ENCODE results near the gene NT5C3B.
"Not testable (repeated sequence)": the region's sequence is repeated elsewhere in the genome, so short reads cannot be mapped to it uniquely, and the experiment has no call there.

The NT5C3B gene

DNA sequence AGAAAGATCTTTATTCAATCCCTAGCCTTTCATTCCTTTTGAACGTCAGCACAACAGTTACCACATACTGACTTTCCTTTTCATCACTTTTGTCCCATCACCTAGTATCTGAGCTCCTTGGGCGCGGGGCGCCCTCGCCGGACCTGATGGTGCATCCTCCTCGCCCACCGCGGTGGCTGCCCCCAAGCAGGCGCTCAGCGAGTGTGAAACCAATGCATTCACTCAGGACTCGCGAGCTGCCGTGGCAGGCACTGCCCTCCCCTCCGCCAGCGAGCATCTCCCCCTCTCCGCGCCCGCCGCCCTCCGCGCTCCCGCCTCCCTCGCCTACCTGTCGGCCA is 28.4 kb upstream of the NT5C3B start:
- peak overlapping the region; percentile 93 for H3K4me3 ChIP-seq (ENCODE audit: low read depth, low read length, poor library complexity, severe bottlenecking)
- H3K4me1 ChIP-seq (ENCODE audit: insufficient read depth, low read length, severe bottlenecking), result peaks cover 27% of the 10 kb centered on the region
- H3K9me2 ChIP-seq (ENCODE audit: low read depth, low read length), result no peaks in the 10 kb centered on the region
- peaks cover 4% of the 10 kb centered on the region; the same call in 1 of the 2 replicates for H4K20me1 ChIP-seq (ENCODE audit: insufficient read depth, low read length)
- H3K27ac ChIP-seq (ENCODE audit: low read depth, low read length, poor library complexity, severe bottlenecking), result peak overlapping the region; percentile 69
- H2AFZ ChIP-seq (ENCODE audit: low read length), result no peak overlapping the region
- TF ChIP-seq, protein P1, sequence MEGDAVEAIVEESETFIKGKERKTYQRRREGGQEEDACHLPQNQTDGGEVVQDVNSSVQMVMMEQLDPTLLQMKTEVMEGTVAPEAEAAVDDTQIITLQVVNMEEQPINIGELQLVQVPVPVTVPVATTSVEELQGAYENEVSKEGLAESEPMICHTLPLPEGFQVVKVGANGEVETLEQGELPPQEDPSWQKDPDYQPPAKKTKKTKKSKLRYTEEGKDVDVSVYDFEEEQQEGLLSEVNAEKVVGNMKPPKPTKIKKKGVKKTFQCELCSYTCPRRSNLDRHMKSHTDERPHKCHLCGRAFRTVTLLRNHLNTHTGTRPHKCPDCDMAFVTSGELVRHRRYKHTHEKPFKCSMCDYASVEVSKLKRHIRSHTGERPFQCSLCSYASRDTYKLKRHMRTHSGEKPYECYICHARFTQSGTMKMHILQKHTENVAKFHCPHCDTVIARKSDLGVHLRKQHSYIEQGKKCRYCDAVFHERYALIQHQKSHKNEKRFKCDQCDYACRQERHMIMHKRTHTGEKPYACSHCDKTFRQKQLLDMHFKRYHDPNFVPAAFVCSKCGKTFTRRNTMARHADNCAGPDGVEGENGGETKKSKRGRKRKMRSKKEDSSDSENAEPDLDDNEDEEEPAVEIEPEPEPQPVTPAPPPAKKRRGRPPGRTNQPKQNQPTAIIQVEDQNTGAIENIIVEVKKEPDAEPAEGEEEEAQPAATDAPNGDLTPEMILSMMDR (IDR thresholded peaks at IDR 0.05; ENCODE audit: low read length), result peak; percentile 6; the same call in 1 of the 2 replicates
- no peak for TF ChIP-seq EZH2 (IDR thresholded peaks at IDR 0.05; ENCODE audit: borderline replicate concordance, low read length)
- H3K4me2 ChIP-seq (ENCODE audit: low read length), result peak overlapping the region; percentile 99
- peaks cover 50% of the 10 kb centered on the region for H3K79me2 ChIP-seq (ENCODE audit: insufficient read depth, low read length)
- peak overlapping the region; percentile 94 for H3K9ac ChIP-seq (ENCODE audit: low read length)
- no peaks in the 10 kb centered on the region; the same call in 1 of the 2 replicates for H3F3A ChIP-seq (ENCODE audit: insufficient read depth, low read length)
- H3K27me3 ChIP-seq (ENCODE audit: insufficient read depth, low read length), result no peaks in the 10 kb centered on the region
- no peaks in the 10 kb centered on the region for H3K9me3 ChIP-seq (ENCODE audit: low read length)
- H3K36me3 ChIP-seq (ENCODE audit: insufficient read depth, low read length), result peaks cover 25% of the 10 kb centered on the region

DNA sequence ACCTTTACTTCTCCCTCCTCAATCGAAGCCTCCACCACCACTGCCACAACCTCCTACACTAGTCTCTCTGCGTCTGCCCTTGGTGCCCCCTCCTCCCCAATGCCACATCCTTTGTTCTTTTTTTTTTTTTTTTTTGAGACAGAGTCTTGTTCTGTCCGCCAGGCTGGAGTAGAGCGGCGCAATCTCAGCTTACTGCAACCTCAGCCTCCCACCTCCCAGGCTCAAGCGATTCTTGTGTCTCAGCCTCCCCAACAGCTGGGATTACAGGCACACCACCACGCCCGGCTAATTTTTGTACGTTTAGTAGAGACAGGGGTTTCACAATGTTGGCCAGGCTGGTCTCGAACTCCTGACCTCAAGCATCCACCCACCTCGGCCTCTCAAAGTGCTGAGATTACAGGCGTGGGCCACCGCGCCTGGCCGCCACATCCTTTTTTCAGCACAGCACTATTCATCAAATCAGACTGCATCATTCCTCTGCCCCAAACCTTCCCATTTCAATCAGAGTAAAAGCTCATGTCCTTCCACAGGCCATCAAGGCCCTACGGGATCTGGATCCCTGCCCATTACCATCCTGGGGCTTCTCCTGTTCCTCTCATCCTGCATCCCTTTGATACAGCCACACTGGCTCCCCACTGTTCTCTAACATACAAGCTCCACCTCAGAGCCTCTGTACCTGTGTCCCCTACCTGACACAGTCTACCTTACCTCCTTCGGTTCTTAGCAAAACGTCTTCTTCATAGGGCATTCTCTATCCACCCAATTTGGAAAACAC is 27.2 kb upstream of the NT5C3B start:
- H3K27me3 ChIP-seq (ENCODE audit: insufficient read depth, low read length), result no peaks in the 10 kb centered on the region
- peak overlapping the region; percentile 99 for H3K4me2 ChIP-seq (ENCODE audit: low read length)
- H4K20me1 ChIP-seq (ENCODE audit: insufficient read depth, low read length), result peaks cover 4% of the 10 kb centered on the region; the same call in 1 of the 2 replicates
- no peaks in the 10 kb centered on the region; the same call in 1 of the 2 replicates for H3F3A ChIP-seq (ENCODE audit: insufficient read depth, low read length)
- no peak overlapping the region for H3K27ac ChIP-seq (ENCODE audit: low read depth, low read length, poor library complexity, severe bottlenecking)
- no peak for TF ChIP-seq EZH2 (IDR thresholded peaks at IDR 0.05; ENCODE audit: borderline replicate concordance, low read length)
- TF ChIP-seq, protein P1 (IDR thresholded peaks at IDR 0.05; ENCODE audit: low read length), result no peak
- H3K36me3 ChIP-seq (ENCODE audit: insufficient read depth, low read length), result peaks cover 15% of the 10 kb centered on the region
- H3K9me2 ChIP-seq (ENCODE audit: low read depth, low read length), result no peaks in the 10 kb centered on the region
- H3K9ac ChIP-seq (ENCODE audit: low read length), result peak overlapping the region; percentile 94
- H3K4me3 ChIP-seq (ENCODE audit: low read depth, low read length, poor library complexity, severe bottlenecking), result peak overlapping the region; percentile 93
- peaks cover 57% of the 10 kb centered on the region for H3K79me2 ChIP-seq (ENCODE audit: insufficient read depth, low read length)
- H3K9me3 ChIP-seq (ENCODE audit: low read length), result no peaks in the 10 kb centered on the region
- H3K4me1 ChIP-seq (ENCODE audit: insufficient read depth, low read length, severe bottlenecking), result peaks cover 27% of the 10 kb centered on the region
- H2AFZ ChIP-seq (ENCODE audit: low read length), result no peak overlapping the region

DNA sequence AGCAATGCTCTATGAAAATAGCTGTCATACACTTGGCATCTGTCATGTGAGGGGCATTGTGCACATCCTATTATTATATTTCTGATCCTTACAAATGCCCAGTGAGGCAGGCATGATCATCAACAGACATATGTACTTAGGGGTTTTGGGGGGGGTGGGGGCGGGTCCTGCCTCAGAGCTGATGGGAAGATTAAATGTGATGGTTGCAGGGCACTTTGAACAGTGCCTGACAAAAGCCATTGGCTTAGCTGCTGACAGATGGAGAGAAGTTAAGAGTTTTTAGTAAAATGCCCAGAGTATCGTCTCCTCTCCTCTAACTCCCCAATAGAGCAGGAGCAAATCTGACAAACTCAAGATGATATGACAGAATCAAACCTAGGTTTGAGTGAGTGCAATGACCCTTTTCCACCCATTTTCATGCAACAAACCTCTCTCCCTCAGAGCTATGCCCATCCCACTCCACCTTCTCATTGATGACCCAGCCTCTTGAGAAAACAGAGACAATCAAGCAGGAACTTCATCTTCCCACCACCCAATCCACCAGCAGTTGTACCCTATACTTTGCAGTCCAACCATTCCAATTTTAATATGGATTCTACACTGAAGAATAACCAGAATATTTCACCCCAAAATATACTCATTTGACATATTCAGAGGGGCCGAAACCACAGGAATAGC is 24.4 kb upstream of the NT5C3B start:
- H3K4me2 ChIP-seq (ENCODE audit: low read length), result no peak overlapping the region
- peaks cover 68% of the 10 kb centered on the region for H3K79me2 ChIP-seq (ENCODE audit: insufficient read depth, low read length)
- no peak overlapping the region for H2AFZ ChIP-seq (ENCODE audit: low read length)
- no peaks in the 10 kb centered on the region for H3K36me3 ChIP-seq (ENCODE audit: insufficient read depth, low read length)
- TF ChIP-seq EZH2 (IDR thresholded peaks at IDR 0.05; ENCODE audit: borderline replicate concordance, low read length), result no peak
- TF ChIP-seq, protein P1 (IDR thresholded peaks at IDR 0.05; ENCODE audit: low read length), result no peak
- H3K9me2 ChIP-seq (ENCODE audit: low read depth, low read length), result no peaks in the 10 kb centered on the region
- H3F3A ChIP-seq (ENCODE audit: insufficient read depth, low read length), result no peaks in the 10 kb centered on the region
- no peak overlapping the region for H3K4me3 ChIP-seq (ENCODE audit: low read depth, low read length, poor library complexity, severe bottlenecking)
- H3K27me3 ChIP-seq (ENCODE audit: insufficient read depth, low read length), result no peaks in the 10 kb centered on the region
- H3K27ac ChIP-seq (ENCODE audit: low read depth, low read length, poor library complexity, severe bottlenecking), result no peak overlapping the region
- no peaks in the 10 kb centered on the region for H3K9me3 ChIP-seq (ENCODE audit: low read length)
- H3K4me1 ChIP-seq (ENCODE audit: insufficient read depth, low read length, severe bottlenecking), result peaks cover 25% of the 10 kb centered on the region
- peaks cover 4% of the 10 kb centered on the region; the same call in 1 of the 2 replicates for H4K20me1 ChIP-seq (ENCODE audit: insufficient read depth, low read length)
- H3K9ac ChIP-seq (ENCODE audit: low read length), result no peak overlapping the region

DNA sequence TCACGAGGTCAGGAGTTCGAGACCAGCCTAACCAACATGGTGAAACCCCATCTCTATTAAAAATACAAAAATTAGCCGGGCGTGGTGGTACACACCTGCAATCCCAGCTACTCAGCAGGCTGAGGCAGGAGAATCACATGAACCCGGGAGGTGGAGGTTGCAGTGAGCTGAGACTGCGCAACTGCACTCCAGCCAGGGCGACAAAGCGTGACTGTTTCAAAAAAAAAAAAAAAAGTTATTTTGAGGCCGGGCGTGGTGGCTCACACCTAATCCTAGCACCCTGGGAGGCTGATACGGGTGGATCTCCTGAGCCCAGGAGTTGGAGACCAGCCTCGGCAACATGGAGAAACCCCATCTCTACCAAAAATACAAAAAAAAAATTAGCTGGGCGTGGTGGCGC is 15.3 kb upstream of the NT5C3B start:
- not testable (repeated sequence) for H3K4me2 ChIP-seq (ENCODE audit: low read length); H3K27ac ChIP-seq (ENCODE audit: low read depth, low read length, poor library complexity, severe bottlenecking)

More for the DNA sequence above, 15.3 kb upstream of the NT5C3B start:
- H3K9me2 ChIP-seq (ENCODE audit: low read depth, low read length); H2AFZ ChIP-seq (ENCODE audit: low read length); H3F3A ChIP-seq (ENCODE audit: insufficient read depth, low read length); H3K27me3 ChIP-seq (ENCODE audit: insufficient read depth, low read length); H3K9ac ChIP-seq (ENCODE audit: low read length); H3K4me3 ChIP-seq (ENCODE audit: low read depth, low read length, poor library complexity, severe bottlenecking); H4K20me1 ChIP-seq (ENCODE audit: insufficient read depth, low read length); H3K9me3 ChIP-seq (ENCODE audit: low read length): not testable (repeated sequence)
- H3K79me2 ChIP-seq (ENCODE audit: insufficient read depth, low read length), result peaks cover 18% of the 10 kb centered on the region
- H3K36me3 ChIP-seq (ENCODE audit: insufficient read depth, low read length), result peaks cover 50% of the 10 kb centered on the region
- H3K4me1 ChIP-seq (ENCODE audit: insufficient read depth, low read length, severe bottlenecking), result peaks cover 28% of the 10 kb centered on the region

Measured in OCI-LY1 (cell line).